SK-N-SH (cell line): ENCODE results near the gene KPNA4. TPM values are rescaled to one million over a fixed set of nuclear protein-coding genes. Genes with fewer than 3 reads are reported as not detected.
"Not testable (repeated sequence)": the region's sequence is repeated elsewhere in the genome, so short reads cannot be mapped to it uniquely, and the experiment has no call there.

Experiments used
- CTCF ChIA-PET: fragments of 300-600, 350-600 bp; formaldehyde crosslinking; extraction: SDS; loops from one replicate; lab custom pipeline; 2021; lab: Yijun Ruan, JAX
- POLR2A ChIA-PET: fragments of 350-600 bp; sonication (Branson Sonifier 250); formaldehyde crosslinking; extraction: SDS; loops from one replicate; lab custom pipeline; 2020; ENCODE audit warnings: antibody characterized with exemption, inconsistent platforms; lab: Yijun Ruan, JAX
- DNase-seq: peaks from one replicate; pipeline ENCODE4 v3.0.0; 2012
- H2AFZ ChIP-seq: fragments of 200-600 bp; sonication (generic); 2 replicates; pipeline ENCODE4 v1.8.1; 2016; ENCODE audit warnings: antibody characterized with exemption, mild to moderate bottlenecking, low read depth
- H3F3A ChIP-seq: fragments of 200-600 bp; sonication (generic); replicated peaks from 2 replicates; pipeline ENCODE3; 2016; ENCODE audit warnings: antibody characterized with exemption, mild to moderate bottlenecking; ENCODE audit not compliant: insufficient read depth
- H3K27ac ChIP-seq, 2 experiments: fragments of 200-500 bp in 1 of 2; fragments of 200-600 bp in 1 of 2; sonication (Bioruptor generic) in 1 of 2; sonication (generic), shearing (Covaris generic) in 1 of 2; 2 replicates each; pipeline versions ENCODE4 v1.5.1 to v1.6.1; 2014 to 2016; ENCODE audit warnings: low read depth in 2 of 2, inconsistent platforms in 1 of 2, low read length in 1 of 2, mild to moderate bottlenecking in 1 of 2, mixed read lengths in 1 of 2
- H3K27me3 ChIP-seq: fragments of 200-600 bp; sonication (generic), shearing (Covaris generic); 2 replicates; pipeline ENCODE4 v1.6.1; 2016; ENCODE audit warnings: mixed run types; ENCODE audit not compliant: insufficient read depth
- H3K36me3 ChIP-seq, 2 experiments: fragments of 200-500 bp in 1 of 2; fragments of 200-600 bp in 1 of 2; sonication (Bioruptor generic) in 1 of 2; sonication (generic) in 1 of 2; replicated peaks in 1 of 2; 2 replicates each; pipeline versions ENCODE3 to v1.5.1; 2014 to 2016; ENCODE audit warnings: low read length in 1 of 2, mild to moderate bottlenecking in 1 of 2; ENCODE audit not compliant: insufficient read depth in 2 of 2, control insufficient read depth in 1 of 2
- H3K4me1 ChIP-seq, 2 experiments: fragments of 200-500 bp in 1 of 2; fragments of 200-600 bp in 1 of 2; sonication (Bioruptor generic) in 1 of 2; sonication (generic), shearing (Covaris generic) in 1 of 2; 2 replicates each; pipeline versions ENCODE4 v1.5.1 to v1.6.1; 2014 to 2016; ENCODE audit warnings: low read depth in 1 of 2, low read length in 1 of 2, mixed run types in 1 of 2; ENCODE audit not compliant: insufficient read depth in 2 of 2, control insufficient read depth in 1 of 2
- H3K4me2 ChIP-seq: fragments of 200-600 bp; sonication (generic), shearing (Covaris generic); 2 replicates; pipeline ENCODE4 v1.6.1; 2017; ENCODE audit warnings: mixed run types
- H3K4me3 ChIP-seq, 2 experiments: fragments of 200-500 bp in 1 of 2; fragments of 200-600 bp in 1 of 2; sonication (Bioruptor generic) in 1 of 2; sonication (generic), shearing (Covaris generic) in 1 of 2; 2 replicates each; pipeline versions ENCODE4 v1.5.1 to v1.8.1; 2014 to 2016; ENCODE audit warnings: low read depth in 2 of 2, inconsistent platforms in 1 of 2, low read length in 1 of 2, mild to moderate bottlenecking in 1 of 2, mixed read lengths in 1 of 2, moderate library complexity in 1 of 2
- H3K79me2 ChIP-seq: fragments of 200-600 bp; sonication (generic); 2 replicates; pipeline ENCODE4 v1.8.1; 2017; ENCODE audit warnings: mild to moderate bottlenecking; ENCODE audit not compliant: insufficient read depth
- H3K9ac ChIP-seq: fragments of 200-600 bp; sonication (generic); 2 replicates; pipeline ENCODE4 v1.6.1; 2017; ENCODE audit warnings: mixed run types
- H3K9me2 ChIP-seq: fragments of 200-600 bp; sonication (generic); 2 replicates; pipeline ENCODE4 v1.6.1; 2017; ENCODE audit warnings: mixed run types
- H3K9me3 ChIP-seq: fragments of 200-600 bp; sonication (generic); 2 replicates; pipeline ENCODE4 v1.6.1; 2017; ENCODE audit warnings: mixed run types, mild to moderate bottlenecking, moderate library complexity
- H4K20me1 ChIP-seq: fragments of 200-600 bp; sonication (generic); 2 replicates; pipeline ENCODE4 v1.6.1; 2017; ENCODE audit warnings: mild to moderate bottlenecking, mixed run types; ENCODE audit not compliant: insufficient read depth
- CHD2 ChIP-seq: fragments of 150-350 bp; IDR thresholded peaks from 2 replicates; pipeline ENCODE4 v1.6.1; 2018; ENCODE audit warnings: low read length; ENCODE audit not compliant: partially characterized antibody
- EP300 ChIP-seq, 2 experiments: IDR thresholded peaks; 2 replicates each; pipeline versions ENCODE4 v1.4.0 to v1.6.1; 2012; ENCODE audit warnings: borderline replicate concordance in 1 of 2, low read depth in 1 of 2, low read length in 1 of 2
- FOXJ3 ChIP-seq: sonication (generic); formaldehyde crosslinking; IDR thresholded peaks from 2 replicates; pipeline ENCODE4 v1.5.1; 2020; ENCODE audit warnings: mild to moderate bottlenecking, missing genetic modification reagents
- GABPA ChIP-seq: IDR thresholded peaks from 2 replicates; pipeline ENCODE4 v1.4.0; 2012; ENCODE audit warnings: low read depth, mild to moderate bottlenecking
- NFIC ChIP-seq: IDR thresholded peaks from 2 replicates; pipeline ENCODE4 v1.4.0; 2012; ENCODE audit warnings: borderline replicate concordance
- RAD21 ChIP-seq: IDR thresholded peaks from 2 replicates; pipeline ENCODE4 v1.6.1; 2012; ENCODE audit warnings: mild to moderate bottlenecking, low read length
- REST ChIP-seq: IDR thresholded peaks from 2 replicates; pipeline ENCODE4 v1.6.1; 2012; ENCODE audit warnings: mild to moderate bottlenecking, low read depth, low read length, moderate library complexity
- RFX5 ChIP-seq: IDR thresholded peaks from 2 replicates; pipeline ENCODE4 v1.6.1; 2012; ENCODE audit warnings: mild to moderate bottlenecking, improper control_type of control experiment, low read length
- USF1 ChIP-seq: IDR thresholded peaks from 2 replicates; pipeline ENCODE4 v1.4.0; 2012; ENCODE audit warnings: low read depth, borderline replicate concordance
- WGBS: methylation state at CpG from one replicate; pipeline ENCODE4 v1.1.6; 2017; ENCODE audit warnings: low lambda C conversion rate; 5-methylcytosine and 5-hydroxymethylcytosine counted together
- polyA plus RNA-seq, 3 experiments: library from polyadenylated mRNA; depleted of rRNA; stranded (reverse); fragments of >200 nt; gene quantifications; 2 replicates each; pipeline ENCODE4 v1.2.3, GENCODE V29; 2012
- TF ChIP-seq, protein P1 (sequence below): IDR thresholded peaks from 2 replicates; pipeline ENCODE4 v1.4.0; 2012; ENCODE audit warnings: low read depth, borderline replicate concordance
- TF ChIP-seq, protein P2 (sequence below): fragments of 200-600 bp; sonication (generic); IDR thresholded peaks from 2 replicates; pipeline ENCODE4 v1.6.1; 2017; ENCODE audit warnings: antibody characterized with exemption, mild to moderate bottlenecking, moderate library complexity

The KPNA4 gene
- polyA plus RNA-seq, 1 of the 3 experiments (the other 2 are of a cell fraction): 7.4 TPM

DNA sequence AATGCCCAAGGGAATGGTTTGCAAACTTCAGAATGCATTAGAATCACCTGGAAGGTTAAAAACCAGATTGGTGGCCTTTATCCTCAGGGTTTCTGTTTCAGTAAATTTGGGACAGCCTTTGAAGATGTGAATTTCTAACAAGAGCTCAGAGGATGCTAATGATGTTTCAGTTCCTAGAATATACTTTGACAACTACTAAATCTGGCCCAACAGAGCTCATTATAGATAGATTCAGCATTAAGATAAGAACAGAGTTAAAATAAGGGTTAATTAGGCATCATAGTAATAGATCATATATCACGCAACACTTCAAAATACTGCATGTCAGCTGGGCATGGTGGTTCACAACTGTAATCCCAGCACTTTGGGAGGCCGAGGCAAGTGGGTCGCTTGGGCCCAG lies 9.3 kb upstream of the KPNA4 start (continued):
- TF ChIP-seq, protein P1, sequence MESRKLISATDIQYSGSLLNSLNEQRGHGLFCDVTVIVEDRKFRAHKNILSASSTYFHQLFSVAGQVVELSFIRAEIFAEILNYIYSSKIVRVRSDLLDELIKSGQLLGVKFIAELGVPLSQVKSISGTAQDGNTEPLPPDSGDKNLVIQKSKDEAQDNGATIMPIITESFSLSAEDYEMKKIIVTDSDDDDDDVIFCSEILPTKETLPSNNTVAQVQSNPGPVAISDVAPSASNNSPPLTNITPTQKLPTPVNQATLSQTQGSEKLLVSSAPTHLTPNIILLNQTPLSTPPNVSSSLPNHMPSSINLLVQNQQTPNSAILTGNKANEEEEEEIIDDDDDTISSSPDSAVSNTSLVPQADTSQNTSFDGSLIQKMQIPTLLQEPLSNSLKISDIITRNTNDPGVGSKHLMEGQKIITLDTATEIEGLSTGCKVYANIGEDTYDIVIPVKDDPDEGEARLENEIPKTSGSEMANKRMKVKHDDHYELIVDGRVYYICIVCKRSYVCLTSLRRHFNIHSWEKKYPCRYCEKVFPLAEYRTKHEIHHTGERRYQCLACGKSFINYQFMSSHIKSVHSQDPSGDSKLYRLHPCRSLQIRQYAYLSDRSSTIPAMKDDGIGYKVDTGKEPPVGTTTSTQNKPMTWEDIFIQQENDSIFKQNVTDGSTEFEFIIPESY: no peak
- no peak for TF ChIP-seq RAD21
- TF ChIP-seq REST: no peak
- no peak for TF ChIP-seq RFX5
- TF ChIP-seq, protein P2, sequence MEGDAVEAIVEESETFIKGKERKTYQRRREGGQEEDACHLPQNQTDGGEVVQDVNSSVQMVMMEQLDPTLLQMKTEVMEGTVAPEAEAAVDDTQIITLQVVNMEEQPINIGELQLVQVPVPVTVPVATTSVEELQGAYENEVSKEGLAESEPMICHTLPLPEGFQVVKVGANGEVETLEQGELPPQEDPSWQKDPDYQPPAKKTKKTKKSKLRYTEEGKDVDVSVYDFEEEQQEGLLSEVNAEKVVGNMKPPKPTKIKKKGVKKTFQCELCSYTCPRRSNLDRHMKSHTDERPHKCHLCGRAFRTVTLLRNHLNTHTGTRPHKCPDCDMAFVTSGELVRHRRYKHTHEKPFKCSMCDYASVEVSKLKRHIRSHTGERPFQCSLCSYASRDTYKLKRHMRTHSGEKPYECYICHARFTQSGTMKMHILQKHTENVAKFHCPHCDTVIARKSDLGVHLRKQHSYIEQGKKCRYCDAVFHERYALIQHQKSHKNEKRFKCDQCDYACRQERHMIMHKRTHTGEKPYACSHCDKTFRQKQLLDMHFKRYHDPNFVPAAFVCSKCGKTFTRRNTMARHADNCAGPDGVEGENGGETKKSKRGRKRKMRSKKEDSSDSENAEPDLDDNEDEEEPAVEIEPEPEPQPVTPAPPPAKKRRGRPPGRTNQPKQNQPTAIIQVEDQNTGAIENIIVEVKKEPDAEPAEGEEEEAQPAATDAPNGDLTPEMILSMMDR: no peak
- TF ChIP-seq USF1: no peak
- no peak for TF ChIP-seq CHD2
- no peak for TF ChIP-seq FOXJ3 (CRISPR knock-in tag)
- no peak for TF ChIP-seq NFIC
- TF ChIP-seq GABPA: no peak
- TF ChIP-seq EP300 (IDR thresholded peaks at IDR 0.05; ENCODE audit: borderline replicate concordance in 1 of 2, low read depth in 1 of 2, low read length in 1 of 2): no peak

DNA sequence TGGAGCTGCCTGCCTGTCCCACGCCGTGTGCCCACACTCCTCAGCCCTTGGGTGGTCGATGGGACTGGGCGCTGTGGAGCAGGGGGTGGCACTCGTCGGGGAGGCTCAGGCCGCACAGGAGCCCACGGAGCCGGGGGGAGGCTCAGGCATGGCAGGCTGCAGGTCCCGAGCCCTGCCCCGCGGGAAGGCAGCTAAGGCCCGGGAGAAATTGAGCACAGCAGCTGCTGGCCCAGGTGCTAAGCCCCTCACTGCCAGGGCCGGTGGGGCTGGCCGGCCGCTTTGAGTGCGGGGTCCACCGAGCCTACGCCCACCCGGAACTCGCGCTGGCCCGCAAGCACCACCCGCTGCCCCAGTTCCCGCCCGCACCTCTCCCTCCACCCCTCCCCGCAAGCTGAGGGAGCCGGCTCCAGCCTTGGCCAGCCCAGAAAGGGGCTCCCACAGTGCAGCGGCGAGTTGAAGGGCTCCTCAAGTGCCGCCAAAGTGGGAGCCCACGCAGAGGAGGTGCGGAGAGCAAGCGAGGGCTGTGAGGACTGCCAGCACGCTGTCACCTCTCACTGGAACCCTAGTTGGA lies 8.7 kb upstream of the KPNA4 start:
- H3K27ac ChIP-seq, CTCF ChIA-PET, H3K79me2 ChIP-seq, H4K20me1 ChIP-seq, H3K36me3 ChIP-seq, H2AFZ ChIP-seq, H3K4me1 ChIP-seq, POLR2A ChIA-PET, H3K9me2 ChIP-seq, H3K27me3 ChIP-seq, DNase-seq, H3K9ac ChIP-seq, H3K9me3 ChIP-seq, H3F3A ChIP-seq, H3K4me3 ChIP-seq, H3K4me2 ChIP-seq: not testable (repeated sequence)
- 95% methylated on average over 11 of the region's 35 CpGs for WGBS
